Measurements from ENCODE around the gene LAMC3.

The LAMC3 gene

GRCh38 chr9:131045300-131046092, 36.5 kb downstream of the LAMC3 start:
- ATAC-seq: no peak
- peak; percentile 47 for DNase-seq
- H3K4me1 Mint-ChIP-seq: peaks cover 11% of the 10 kb centered on the region

DNA sequence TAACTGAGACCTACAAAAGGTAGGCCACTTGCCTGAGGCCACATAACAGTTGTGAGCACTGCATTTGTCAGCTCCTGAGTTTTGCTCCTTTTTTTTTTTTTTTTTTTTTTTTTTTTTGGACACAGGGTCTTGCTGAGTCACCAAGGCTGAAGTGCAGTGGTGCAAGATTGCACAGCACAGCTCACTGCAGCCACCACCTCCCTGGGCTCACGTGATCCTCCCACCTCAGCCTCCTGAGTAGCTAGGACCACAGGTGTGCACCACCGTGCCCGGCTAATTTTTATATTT, 37.1 kb downstream of the LAMC3 start:
- Mint-ChIP-seq H3K4me1 (peaks cover 11% of the 10 kb centered on the region), H3K36me3 (ENCODE audit: low read depth) (no peaks in the 10 kb centered on the region), H3K9me3 (no peaks in the 10 kb centered on the region), H3K27me3 (peaks cover 2% of the 10 kb centered on the region), H3K27ac (no peak overlapping the region), H3K4me3 (no peak overlapping the region)
- ATAC-seq (no peak), DNase-seq (no peak)

More at GRCh38 chr9:131045300-131046092, 36.5 kb downstream of the LAMC3 start:
- Mint-ChIP-seq H3K27me3 (peaks cover 2% of the 10 kb centered on the region), H3K27ac (no peak overlapping the region), H3K36me3 (ENCODE audit: low read depth) (no peaks in the 10 kb centered on the region), H3K4me3 (no peak overlapping the region), H3K9me3 (no peaks in the 10 kb centered on the region)

GRCh38 chr9:131046581-131047202, 37.7 kb downstream of the LAMC3 start:
- ATAC-seq (peak; percentile 87), DNase-seq (peak; percentile 83)
- no peaks in the 10 kb centered on the region for H3K9me3 Mint-ChIP-seq
- H3K4me3 Mint-ChIP-seq: no peak overlapping the region
- H3K27me3 Mint-ChIP-seq: peaks cover 2% of the 10 kb centered on the region
- H3K36me3 Mint-ChIP-seq (ENCODE audit: low read depth): no peaks in the 10 kb centered on the region
- H3K4me1 Mint-ChIP-seq: peaks cover 11% of the 10 kb centered on the region
- no peak overlapping the region for H3K27ac Mint-ChIP-seq

- H3K9me3 Mint-ChIP-seq: no peaks in the 10 kb centered on the region
- H3K27ac Mint-ChIP-seq: no peak overlapping the region
- no peaks in the 10 kb centered on the region for H3K36me3 Mint-ChIP-seq (ENCODE audit: low read depth)
- DNase-seq (no peak), ATAC-seq (no peak)
- H3K4me3 Mint-ChIP-seq: no peak overlapping the region
- H3K27me3 Mint-ChIP-seq: peaks cover 2% of the 10 kb centered on the region
- peaks cover 9% of the 10 kb centered on the region for H3K4me1 Mint-ChIP-seq
Observed at GRCh38 chr9:131048332-131048731, 39.4 kb downstream of the LAMC3 start.

DNA sequence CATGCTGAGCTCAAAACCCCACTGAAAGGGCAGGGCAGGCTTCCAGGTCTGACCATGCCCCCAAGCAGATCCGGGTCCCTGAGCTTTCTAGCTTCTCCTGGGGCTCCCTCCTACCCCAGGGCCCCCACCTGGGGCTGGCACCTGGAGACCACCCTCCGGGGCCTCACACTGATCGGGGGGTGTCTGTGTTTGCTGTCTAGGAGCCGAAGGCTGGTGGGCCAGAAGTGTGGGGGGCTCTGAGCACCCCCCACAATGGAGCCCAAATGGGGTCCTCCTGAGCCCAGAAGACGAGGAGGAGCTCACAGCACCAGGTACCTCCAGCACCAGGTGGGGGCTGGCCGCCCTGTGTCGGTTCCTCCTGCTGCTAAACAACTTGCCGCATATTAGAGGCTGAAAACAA, 39.8 kb downstream of the LAMC3 start:
- Mint-ChIP-seq H3K27me3 (peaks cover 2% of the 10 kb centered on the region), H3K36me3 (ENCODE audit: low read depth) (no peaks in the 10 kb centered on the region), H3K27ac (no peak overlapping the region), H3K4me1 (peaks cover 6% of the 10 kb centered on the region), H3K9me3 (no peaks in the 10 kb centered on the region), H3K4me3 (no peak overlapping the region)
- DNase-seq (no peak), ATAC-seq (no peak)

- no peaks in the 10 kb centered on the region for H3K9me3 Mint-ChIP-seq
- ATAC-seq (no peak), DNase-seq (no peak)
- peaks cover 5% of the 10 kb centered on the region for H3K4me1 Mint-ChIP-seq
- H3K4me3 Mint-ChIP-seq: no peak overlapping the region
- H3K27ac Mint-ChIP-seq: no peak overlapping the region
- H3K36me3 Mint-ChIP-seq (ENCODE audit: low read depth): no peaks in the 10 kb centered on the region
- peaks cover 2% of the 10 kb centered on the region for H3K27me3 Mint-ChIP-seq
Observed at GRCh38 chr9:131049829-131050715, 41.1 kb downstream of the LAMC3 start.

- Mint-ChIP-seq H3K27me3 (peaks cover 2% of the 10 kb centered on the region), H3K36me3 (ENCODE audit: low read depth) (no peaks in the 10 kb centered on the region), H3K9me3 (no peaks in the 10 kb centered on the region), H3K27ac (no peak overlapping the region), H3K4me3 (no peak overlapping the region), H3K4me1 (peaks cover 5% of the 10 kb centered on the region)
- ATAC-seq: no peak
- DNase-seq: no peak
Observed at GRCh38 chr9:131050831-131051230, 41.9 kb downstream of the LAMC3 start.

DNA sequence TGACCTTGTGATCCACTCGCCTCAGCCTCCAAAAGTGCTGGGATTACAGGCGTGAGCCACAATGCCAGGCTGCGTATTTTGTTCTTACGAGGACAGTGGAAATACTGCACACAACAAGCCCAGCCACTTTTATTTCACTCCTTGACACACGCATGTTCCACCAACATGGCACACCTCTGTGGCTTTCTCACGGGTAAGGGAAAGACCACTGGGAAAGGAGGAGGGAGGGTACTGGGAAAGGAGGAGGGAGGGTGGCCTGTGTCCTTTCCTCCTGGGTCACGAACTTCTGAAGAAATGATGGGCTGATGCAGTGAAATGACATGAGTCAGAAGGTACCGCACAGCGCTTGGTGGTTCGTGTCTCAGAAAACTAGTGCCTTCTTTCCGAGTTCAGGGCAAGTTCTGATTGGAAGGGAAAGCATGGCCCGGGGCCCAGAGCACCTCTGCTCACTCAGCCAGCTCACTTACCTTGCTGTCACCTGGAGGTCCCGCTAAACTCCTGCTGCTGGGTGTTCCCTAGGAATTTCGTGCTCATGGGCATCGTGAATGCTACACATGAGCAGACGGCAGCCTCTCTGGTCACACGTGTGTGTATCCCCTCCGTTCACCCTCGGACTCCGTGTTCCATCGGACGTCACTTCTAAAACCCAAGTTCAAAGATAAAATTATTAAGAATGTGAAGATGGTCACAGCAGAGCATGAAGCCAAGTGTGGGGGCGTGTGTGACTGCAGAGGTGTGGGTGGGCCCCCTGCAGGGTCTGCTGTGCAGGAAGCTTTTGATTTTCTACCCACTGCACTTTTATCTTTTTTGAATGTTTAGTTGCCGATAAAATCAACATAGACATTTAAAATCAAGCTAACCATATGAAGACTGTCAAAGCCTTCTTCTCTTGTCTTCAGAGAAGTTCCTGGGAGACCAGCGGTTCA, 42.9 kb downstream of the LAMC3 start:
- H3K4me3 Mint-ChIP-seq: no peak overlapping the region
- H3K27ac Mint-ChIP-seq: no peak overlapping the region
- no peak for ATAC-seq
- H3K9me3 Mint-ChIP-seq: no peaks in the 10 kb centered on the region
- H3K27me3 Mint-ChIP-seq: peaks cover 2% of the 10 kb centered on the region
- peaks cover under 1% of the 10 kb centered on the region for H3K4me1 Mint-ChIP-seq
- no peak for DNase-seq
- H3K36me3 Mint-ChIP-seq (ENCODE audit: low read depth): no peaks in the 10 kb centered on the region

DNA sequence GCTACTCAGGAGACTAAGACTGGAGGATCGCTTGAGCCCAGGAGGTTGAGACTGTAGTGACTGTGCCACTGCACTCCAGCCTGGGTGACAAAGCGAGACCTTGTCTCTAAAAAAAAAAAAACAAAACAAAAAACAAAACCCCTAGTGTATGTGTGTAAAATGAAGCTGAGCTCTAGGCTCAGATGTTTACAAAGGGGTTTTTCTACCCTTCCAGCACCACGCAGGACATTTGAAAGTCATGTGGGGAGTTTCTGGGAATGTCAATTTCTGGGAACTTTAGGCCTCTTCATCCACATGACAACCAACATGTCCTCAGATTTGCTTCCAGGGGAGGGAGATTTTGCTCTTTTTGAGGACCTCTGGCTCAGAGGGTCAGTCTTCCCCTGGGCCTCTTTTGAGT, 44.9 kb downstream of the LAMC3 start:
- H3K9me3 Mint-ChIP-seq: no peaks in the 10 kb centered on the region
- no peaks in the 10 kb centered on the region for H3K36me3 Mint-ChIP-seq (ENCODE audit: low read depth)
- H3K27me3 Mint-ChIP-seq: peaks cover 2% of the 10 kb centered on the region
- ATAC-seq (no peak), DNase-seq (no peak)
- H3K27ac Mint-ChIP-seq: no peak overlapping the region
- H3K4me3 Mint-ChIP-seq: no peak overlapping the region
- no peaks in the 10 kb centered on the region for H3K4me1 Mint-ChIP-seq

GRCh38 chr9:131056781-131057506, 48.0 kb downstream of the LAMC3 start:
- H3K27me3 Mint-ChIP-seq: no peaks in the 10 kb centered on the region
- H3K36me3 Mint-ChIP-seq (ENCODE audit: low read depth): no peaks in the 10 kb centered on the region
- no peaks in the 10 kb centered on the region for H3K9me3 Mint-ChIP-seq
- H3K27ac Mint-ChIP-seq: no peak overlapping the region
- no peaks in the 10 kb centered on the region for H3K4me1 Mint-ChIP-seq
- ATAC-seq: no peak
- no peak for DNase-seq
- H3K4me3 Mint-ChIP-seq: no peak overlapping the region

DNA sequence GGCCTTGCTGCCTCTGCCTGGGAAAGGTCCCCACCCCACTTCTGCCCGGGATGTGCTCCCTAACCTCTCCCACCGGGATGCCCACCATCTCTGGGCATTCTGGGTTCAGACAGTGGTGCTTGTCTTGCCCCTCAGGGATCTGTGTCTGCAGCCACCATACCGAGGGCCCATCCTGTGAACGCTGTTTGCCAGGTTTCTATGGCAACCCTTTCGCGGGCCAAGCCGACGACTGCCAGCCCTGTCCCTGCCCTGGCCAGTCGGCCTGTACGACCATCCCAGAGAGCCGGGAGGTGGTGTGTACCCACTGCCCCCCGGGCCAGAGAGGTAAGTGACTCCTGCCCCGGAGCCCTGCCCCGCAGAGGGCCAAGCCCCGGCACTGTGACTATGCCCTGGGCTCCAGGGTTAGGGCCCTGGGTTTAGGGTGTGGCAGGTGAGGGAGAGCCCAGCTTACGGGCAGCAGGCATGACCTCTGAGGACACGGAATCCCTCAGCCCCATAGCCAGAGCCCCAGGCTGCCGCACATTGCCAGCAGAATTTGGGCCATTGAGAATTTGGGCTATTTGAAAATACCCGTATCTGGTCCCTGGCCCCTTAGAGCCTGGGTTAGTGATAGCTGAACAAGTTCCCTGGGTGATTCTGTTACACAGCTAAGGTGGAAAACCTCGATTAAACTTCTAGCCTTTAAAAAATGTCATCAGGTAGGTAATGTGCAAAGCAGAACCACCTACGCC, 52.1 kb downstream of the LAMC3 start:
- Mint-ChIP-seq H3K9me3 (no peaks in the 10 kb centered on the region), H3K4me3 (no peak overlapping the region), H3K36me3 (ENCODE audit: low read depth) (no peaks in the 10 kb centered on the region), H3K27me3 (no peaks in the 10 kb centered on the region), H3K4me1 (no peaks in the 10 kb centered on the region), H3K27ac (no peak overlapping the region)
- ATAC-seq (no peak), DNase-seq (no peak)

DNA sequence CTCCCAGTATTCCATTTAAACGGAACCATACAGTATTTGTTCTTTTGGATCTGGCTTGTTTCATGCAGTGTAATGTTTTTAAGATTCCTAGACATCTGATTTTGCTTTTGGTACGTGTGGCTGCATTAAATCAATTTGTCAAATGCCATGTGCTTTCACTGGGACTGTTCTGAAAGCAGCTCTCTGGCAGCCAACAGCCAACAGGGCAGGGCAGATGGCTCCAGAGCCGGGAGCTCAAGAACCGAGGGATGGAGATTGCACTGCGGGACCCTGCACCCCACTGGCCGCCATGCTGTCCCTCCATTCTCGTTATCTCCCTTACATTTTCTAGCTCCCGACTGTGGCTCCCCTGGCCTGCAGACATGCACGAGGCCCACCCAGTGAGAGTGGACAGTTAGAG, 54.0 kb downstream of the LAMC3 start:
- no peaks in the 10 kb centered on the region for H3K27me3 Mint-ChIP-seq
- no peaks in the 10 kb centered on the region for H3K9me3 Mint-ChIP-seq
- H3K36me3 Mint-ChIP-seq (ENCODE audit: low read depth): no peaks in the 10 kb centered on the region
- no peak overlapping the region for H3K4me3 Mint-ChIP-seq
- H3K27ac Mint-ChIP-seq: no peak overlapping the region
- no peak for ATAC-seq
- H3K4me1 Mint-ChIP-seq: no peaks in the 10 kb centered on the region
- DNase-seq: no peak

DNA sequence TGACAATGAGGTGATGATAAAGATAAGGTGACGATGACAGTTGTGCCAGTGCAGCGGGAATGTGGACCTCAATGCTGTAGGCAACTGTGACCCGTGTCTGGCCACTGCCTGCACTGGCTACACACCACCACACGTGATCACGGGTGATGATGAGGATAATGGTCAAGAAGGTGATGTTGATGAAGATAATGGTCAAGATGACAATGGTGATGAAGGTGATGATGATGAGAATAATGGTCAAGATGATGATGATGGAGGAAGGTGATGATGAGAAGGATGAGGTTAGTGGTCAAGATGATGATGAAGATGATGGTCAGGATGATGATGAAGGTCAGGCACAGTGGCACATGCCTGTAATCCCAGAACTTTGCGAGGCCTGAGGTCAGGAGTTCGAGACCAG, 56.6 kb downstream of the LAMC3 start:
- Mint-ChIP-seq H3K9me3 (no peaks in the 10 kb centered on the region), H3K36me3 (ENCODE audit: low read depth) (no peaks in the 10 kb centered on the region), H3K4me3 (no peak overlapping the region)

More for the DNA sequence above, 56.6 kb downstream of the LAMC3 start:
- no peaks in the 10 kb centered on the region for H3K4me1 Mint-ChIP-seq
- DNase-seq (no peak), ATAC-seq (no peak)
- no peaks in the 10 kb centered on the region for H3K27me3 Mint-ChIP-seq
- no peak overlapping the region for H3K27ac Mint-ChIP-seq
